ENCODE measurements around the gene APBB1IP. TPM values are rescaled to one million over a fixed set of nuclear protein-coding genes. Genes with fewer than 3 reads are reported as not detected.

APBB1IP gene
- total RNA-seq, 2 donors from 2014 or later: 8.4 to 9.2 TPM

DNA sequence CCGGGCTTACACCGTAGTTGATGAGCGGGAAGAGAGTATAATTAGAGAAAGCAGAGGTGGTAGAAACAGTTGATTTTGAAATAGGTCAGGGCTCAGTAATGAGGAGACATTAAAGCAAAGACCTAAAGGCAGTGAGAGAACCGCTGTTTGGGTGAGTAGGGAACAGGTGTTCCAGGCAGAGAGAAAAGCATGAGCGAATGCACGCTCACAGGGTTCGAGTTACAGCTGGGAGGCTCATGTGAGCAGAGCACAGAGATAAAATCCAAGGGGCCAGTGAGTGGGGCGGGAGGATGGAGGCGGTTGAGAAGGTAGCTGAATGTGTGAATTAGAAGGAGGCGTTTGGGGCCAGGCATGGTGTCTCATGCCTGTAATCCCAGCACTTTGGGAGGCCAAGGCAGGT is 39.9 kb downstream of the APBB1IP start:
- DNase-seq (ENCODE audit: low spot score) (no peak), ATAC-seq (ENCODE audit: insufficient number of reproducible peaks, low FRiP score, low read depth) (peak; percentile 23)
- Histone ChIP-seq H3K36me3 (no peaks in the 10 kb centered on the region), H3K4me1 (ENCODE audit: control insufficient read depth in 1 of 2, low read depth in 2 of 2) (peaks cover 0 to 2% of the 10 kb centered on the region in 2 donors), H3K27me3 (replicated peaks; ENCODE audit: insufficient read depth) (no peaks in the 10 kb centered on the region), H3K9me3 (no peaks in the 10 kb centered on the region), H3K4me3 (no peak overlapping the region), H3K27ac (no peak overlapping the region)
- TF ChIP-seq, protein P1, sequence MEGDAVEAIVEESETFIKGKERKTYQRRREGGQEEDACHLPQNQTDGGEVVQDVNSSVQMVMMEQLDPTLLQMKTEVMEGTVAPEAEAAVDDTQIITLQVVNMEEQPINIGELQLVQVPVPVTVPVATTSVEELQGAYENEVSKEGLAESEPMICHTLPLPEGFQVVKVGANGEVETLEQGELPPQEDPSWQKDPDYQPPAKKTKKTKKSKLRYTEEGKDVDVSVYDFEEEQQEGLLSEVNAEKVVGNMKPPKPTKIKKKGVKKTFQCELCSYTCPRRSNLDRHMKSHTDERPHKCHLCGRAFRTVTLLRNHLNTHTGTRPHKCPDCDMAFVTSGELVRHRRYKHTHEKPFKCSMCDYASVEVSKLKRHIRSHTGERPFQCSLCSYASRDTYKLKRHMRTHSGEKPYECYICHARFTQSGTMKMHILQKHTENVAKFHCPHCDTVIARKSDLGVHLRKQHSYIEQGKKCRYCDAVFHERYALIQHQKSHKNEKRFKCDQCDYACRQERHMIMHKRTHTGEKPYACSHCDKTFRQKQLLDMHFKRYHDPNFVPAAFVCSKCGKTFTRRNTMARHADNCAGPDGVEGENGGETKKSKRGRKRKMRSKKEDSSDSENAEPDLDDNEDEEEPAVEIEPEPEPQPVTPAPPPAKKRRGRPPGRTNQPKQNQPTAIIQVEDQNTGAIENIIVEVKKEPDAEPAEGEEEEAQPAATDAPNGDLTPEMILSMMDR (IDR thresholded peaks at IDR 0.05): no peak

GRCh38 chr10:26479766-26480492 is 41.8 kb downstream of the APBB1IP start:
- DNase-seq (ENCODE audit: low spot score) (no peak), ATAC-seq (ENCODE audit: insufficient number of reproducible peaks, low FRiP score, low read depth) (no peak)
- H3K9me3 ChIP-seq: no peaks in the 10 kb centered on the region
- no peaks in the 10 kb centered on the region for H3K27me3 ChIP-seq (replicated peaks; ENCODE audit: insufficient read depth)
- no peaks in the 10 kb centered on the region for H3K36me3 ChIP-seq
- peaks cover 0 to 2% of the 10 kb centered on the region in 2 donors for H3K4me1 ChIP-seq (ENCODE audit: control insufficient read depth in 1 of 2, low read depth in 2 of 2)
- peak overlapping the region in 1 of 2 donors; percentile 17 for H3K27ac ChIP-seq
- no peak overlapping the region for H3K4me3 ChIP-seq
- TF ChIP-seq, protein P1 (IDR thresholded peaks at IDR 0.05): no peak

DNA sequence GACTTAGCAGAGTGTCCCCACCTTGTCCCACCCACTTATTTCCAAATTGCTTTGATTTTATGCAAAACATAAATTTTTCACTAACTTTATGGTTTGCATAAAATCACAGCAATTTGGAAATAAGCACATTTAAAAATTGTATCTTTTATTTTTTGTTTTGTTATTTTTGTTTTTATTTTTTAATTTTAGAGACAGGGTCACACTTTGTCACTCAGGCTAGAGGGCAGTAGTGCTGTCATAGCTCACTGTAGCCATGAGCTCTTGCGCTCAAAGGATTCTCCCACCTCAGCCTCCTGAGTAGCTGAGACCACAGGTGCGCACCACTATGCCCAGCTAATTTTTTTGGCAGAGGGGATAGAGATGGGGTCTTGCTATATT is 43.2 kb downstream of the APBB1IP start:
- H3K9me3 ChIP-seq: no peaks in the 10 kb centered on the region
- H3K27ac ChIP-seq: no peak overlapping the region
- DNase-seq (ENCODE audit: low spot score) (no peak), ATAC-seq (ENCODE audit: insufficient number of reproducible peaks, low FRiP score, low read depth) (no peak)
- no peaks in the 10 kb centered on the region for H3K27me3 ChIP-seq (replicated peaks; ENCODE audit: insufficient read depth)
- TF ChIP-seq, protein P1 (IDR thresholded peaks at IDR 0.05): no peak
- no peaks in the 10 kb centered on the region for H3K36me3 ChIP-seq
- no peak overlapping the region for H3K4me3 ChIP-seq
- H3K4me1 ChIP-seq (ENCODE audit: control insufficient read depth in 1 of 2, low read depth in 2 of 2): peaks cover 0 to 2% of the 10 kb centered on the region in 2 donors

- DNase-seq (ENCODE audit: low spot score) (no peak), ATAC-seq (ENCODE audit: insufficient number of reproducible peaks, low FRiP score, low read depth) (no peak)
- no peaks in the 10 kb centered on the region for H3K27me3 ChIP-seq (replicated peaks; ENCODE audit: insufficient read depth)
- no peak overlapping the region for H3K4me3 ChIP-seq
- H3K36me3 ChIP-seq: no peaks in the 10 kb centered on the region
- H3K4me1 ChIP-seq (ENCODE audit: control insufficient read depth in 1 of 2, low read depth in 2 of 2): peaks cover 0 to 2% of the 10 kb centered on the region in 2 donors
- TF ChIP-seq, protein P1 (IDR thresholded peaks at IDR 0.05): no peak
- H3K27ac ChIP-seq: no peak overlapping the region
- no peaks in the 10 kb centered on the region for H3K9me3 ChIP-seq
Observed at GRCh38 chr10:26481914-26482550, 43.9 kb downstream of the APBB1IP start.

DNA sequence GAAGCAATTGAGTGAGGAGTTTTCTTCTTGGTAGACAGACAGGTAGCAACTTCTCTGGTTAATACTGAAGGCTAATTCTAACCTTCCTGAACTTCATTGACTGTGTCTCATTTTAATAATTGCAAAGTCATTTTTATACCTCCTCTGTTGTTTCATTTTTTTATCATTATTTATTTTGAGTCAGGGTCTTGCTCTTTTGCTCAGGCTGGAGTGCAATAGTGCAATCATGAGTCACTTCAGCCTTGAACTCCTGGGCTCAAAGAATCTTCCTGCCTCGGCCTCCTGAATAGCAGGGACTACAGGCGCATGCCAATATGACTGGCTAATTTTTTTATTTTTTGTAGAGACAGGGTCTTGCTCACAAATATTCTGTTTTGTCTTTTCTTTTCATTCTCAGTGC is 45.4 kb downstream of the APBB1IP start:
- ATAC-seq (ENCODE audit: insufficient number of reproducible peaks, low FRiP score, low read depth) (no peak), DNase-seq (ENCODE audit: low spot score) (no peak)

More for the DNA sequence above, 45.4 kb downstream of the APBB1IP start:
- H3K4me1 ChIP-seq (ENCODE audit: control insufficient read depth in 1 of 2, low read depth in 2 of 2): peaks cover 0 to 1% of the 10 kb centered on the region in 2 donors
- no peak overlapping the region for H3K27ac ChIP-seq
- TF ChIP-seq, protein P1 (IDR thresholded peaks at IDR 0.05): no peak
- no peaks in the 10 kb centered on the region for H3K9me3 ChIP-seq
- H3K27me3 ChIP-seq (replicated peaks; ENCODE audit: insufficient read depth): no peaks in the 10 kb centered on the region
- H3K36me3 ChIP-seq: no peaks in the 10 kb centered on the region
- H3K4me3 ChIP-seq: no peak overlapping the region
